Subcutaneous adipose tissue (tissue), 4 donors: ENCODE data around the gene MROH2B. TPM values are rescaled to one million over a fixed set of nuclear protein-coding genes. Genes with fewer than 3 reads are reported as not detected.

Source experiments
- small RNA-seq: library from RNA; depleted of rRNA; stranded (forward); fragments of <200 nt; gene quantifications from one replicate; pipeline ENCODE3, GENCODE V24; 2016
- total RNA-seq, 4 donors: library from RNA; depleted of rRNA; stranded (reverse); fragments of >200 nt; gene quantifications; one replicate each; pipeline ENCODE4 v1.1.0, GENCODE V29; 2016
- TF ChIP-seq, protein P1 (sequence below): fragments of 450-650 bp; IDR thresholded peaks from one replicate; pipeline ENCODE4 v1.5.1; 2016; ENCODE audit warnings: low read depth, mild to moderate bottlenecking, control low read depth, antibody characterized with exemption, moderate library complexity

Gene MROH2B
- total RNA-seq, 4 donors from 2014 or later: not detected

DNA sequence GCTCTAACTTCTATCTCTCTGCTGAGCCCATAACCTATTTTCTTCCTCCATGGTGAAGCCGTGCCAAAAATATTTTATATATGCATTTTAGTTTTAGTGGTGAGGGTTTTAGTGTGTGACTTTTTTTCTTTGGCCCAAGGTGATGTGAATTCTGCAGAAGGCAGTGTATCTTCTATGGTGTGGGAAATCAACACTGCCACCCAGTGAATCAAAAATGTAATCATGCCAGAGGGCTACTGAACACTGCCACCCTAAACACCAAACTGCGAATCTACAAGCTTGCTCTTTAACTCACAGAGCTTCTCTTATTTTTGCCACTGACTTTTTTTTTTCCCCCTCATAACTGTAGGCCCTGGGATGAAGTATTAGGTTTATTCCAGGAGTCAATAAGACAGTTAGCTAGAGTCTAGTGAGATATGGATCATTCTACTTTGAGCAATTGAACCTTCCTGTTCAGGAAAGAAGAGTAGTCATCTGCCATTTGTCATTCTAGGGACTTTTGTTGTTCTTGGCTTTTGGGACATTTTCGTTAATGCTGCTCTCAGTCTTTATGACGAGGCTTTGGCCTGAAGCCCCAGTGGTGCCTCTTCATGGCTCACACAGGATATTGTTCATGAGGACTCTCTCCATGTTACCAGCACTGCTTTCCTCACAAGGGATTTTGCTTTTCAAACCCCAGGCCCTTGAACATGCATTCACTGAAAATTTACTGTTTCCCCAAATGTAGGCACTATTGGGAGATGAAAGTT lies 108.8 kb downstream of the MROH2B start:
- TF ChIP-seq, protein P1, sequence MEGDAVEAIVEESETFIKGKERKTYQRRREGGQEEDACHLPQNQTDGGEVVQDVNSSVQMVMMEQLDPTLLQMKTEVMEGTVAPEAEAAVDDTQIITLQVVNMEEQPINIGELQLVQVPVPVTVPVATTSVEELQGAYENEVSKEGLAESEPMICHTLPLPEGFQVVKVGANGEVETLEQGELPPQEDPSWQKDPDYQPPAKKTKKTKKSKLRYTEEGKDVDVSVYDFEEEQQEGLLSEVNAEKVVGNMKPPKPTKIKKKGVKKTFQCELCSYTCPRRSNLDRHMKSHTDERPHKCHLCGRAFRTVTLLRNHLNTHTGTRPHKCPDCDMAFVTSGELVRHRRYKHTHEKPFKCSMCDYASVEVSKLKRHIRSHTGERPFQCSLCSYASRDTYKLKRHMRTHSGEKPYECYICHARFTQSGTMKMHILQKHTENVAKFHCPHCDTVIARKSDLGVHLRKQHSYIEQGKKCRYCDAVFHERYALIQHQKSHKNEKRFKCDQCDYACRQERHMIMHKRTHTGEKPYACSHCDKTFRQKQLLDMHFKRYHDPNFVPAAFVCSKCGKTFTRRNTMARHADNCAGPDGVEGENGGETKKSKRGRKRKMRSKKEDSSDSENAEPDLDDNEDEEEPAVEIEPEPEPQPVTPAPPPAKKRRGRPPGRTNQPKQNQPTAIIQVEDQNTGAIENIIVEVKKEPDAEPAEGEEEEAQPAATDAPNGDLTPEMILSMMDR: no peak

DNA sequence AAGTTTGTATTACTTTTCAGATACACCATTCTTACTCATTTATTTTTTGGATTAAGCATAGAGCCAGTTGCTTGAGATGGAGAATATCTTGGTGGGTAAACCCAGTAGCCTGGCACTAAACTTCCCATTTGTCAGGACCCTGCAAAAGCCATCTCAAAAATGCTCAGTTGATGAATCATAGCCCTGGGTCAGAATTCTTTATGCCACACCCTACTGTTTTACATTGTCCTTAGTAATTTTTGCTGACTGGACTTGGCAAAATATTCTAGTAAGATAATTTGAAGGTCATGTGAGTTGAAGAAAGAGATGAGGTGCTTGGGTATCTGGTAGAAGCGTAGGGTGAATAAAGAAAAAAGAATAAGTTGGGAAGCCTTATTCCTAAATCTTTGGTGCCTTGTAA lies 111.1 kb downstream of the MROH2B start:
- TF ChIP-seq, protein P1: no peak

DNA sequence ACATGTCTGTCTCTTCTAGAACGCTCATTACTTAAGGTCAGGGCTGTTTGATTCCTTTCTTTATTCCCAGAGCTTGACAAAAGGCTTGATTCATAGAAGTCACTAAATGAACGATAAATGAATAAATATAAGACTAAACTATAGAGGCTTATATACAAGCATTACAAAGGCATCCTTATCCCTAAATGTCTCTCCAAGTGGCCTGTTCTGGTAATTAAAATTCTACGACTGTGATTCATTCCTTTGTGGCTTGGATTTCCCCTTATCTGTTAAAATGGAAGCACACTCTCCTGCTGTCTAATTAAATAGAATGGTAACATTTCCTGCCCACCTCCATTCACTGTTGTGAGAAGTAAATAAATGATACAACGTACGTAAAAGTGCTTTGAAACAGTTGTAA lies 112.3 kb downstream of the MROH2B start:
- TF ChIP-seq, protein P1: no peak

DNA sequence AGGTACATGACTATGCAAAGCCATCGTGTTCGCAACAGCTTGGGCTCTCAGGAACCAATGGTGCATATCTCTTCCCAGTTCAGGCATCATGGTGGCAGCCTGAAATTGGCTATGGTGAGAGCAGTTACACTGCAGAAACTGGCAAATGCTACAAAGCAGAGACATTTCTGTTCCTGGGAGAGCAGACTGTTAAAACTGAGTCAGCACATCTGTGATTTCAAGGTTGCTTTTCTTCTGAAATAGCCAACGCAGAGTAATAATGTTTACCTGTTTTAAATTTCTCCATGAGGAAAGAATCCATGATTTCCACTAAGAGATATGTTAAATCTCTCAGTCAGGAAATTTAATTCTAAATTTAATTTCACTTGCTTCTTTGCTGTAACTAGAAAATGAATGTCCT lies 114.1 kb downstream of the MROH2B start:
- TF ChIP-seq, protein P1: no peak

DNA sequence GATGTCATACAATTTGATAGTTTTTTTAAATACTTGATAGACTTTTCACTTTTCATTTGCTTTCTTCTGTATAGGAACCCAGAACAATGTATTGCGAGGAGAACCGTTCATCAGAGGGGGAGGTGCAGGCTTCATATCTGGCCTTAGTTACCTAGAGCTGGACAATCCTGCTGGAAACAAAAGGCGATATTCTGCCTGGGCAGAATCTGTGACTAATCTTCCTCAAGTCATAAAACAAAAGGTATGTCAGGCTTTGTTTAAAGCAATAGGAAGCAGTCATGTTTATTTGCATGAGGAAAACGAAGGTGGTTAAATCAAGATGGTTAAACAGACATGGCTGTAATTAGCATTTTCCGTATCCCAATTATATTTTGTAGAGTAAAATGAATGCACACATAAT lies 115.8 kb downstream of the MROH2B start:
- TF ChIP-seq, protein P1: no peak

Small RNA genes lying within 50 kb of the gene (small RNA-seq; reads per million reads assigned to genes)
- not detected for gene AC114967.1

Other genes with a start within 250 kb of the MROH2B start
- 100 to 1,000 TPM in 3 of 4 donors, 10 to 100 TPM in 1; 70.5 to 243 (median 152) TPM for gene RPL37, start 236.1 kb downstream of the MROH2B start, total RNA-seq
- 10 to 100 TPM; 19.2 to 40.3 (median 31.0) TPM for gene CARD6, start 230.0 kb downstream of the MROH2B start, total RNA-seq
- gene C7, start 161.8 kb downstream of the MROH2B start, total RNA-seq: 100 to 1,000 TPM in 2 of 4 donors, 10 to 100 TPM in 2; 72.4 to 311 (median 113) TPM
- gene C6, start 142.2 kb upstream of the MROH2B start, total RNA-seq: 10 to 100 TPM in 3 of 4 donors, 1 to 10 TPM in 1; 9.8 to 58.8 (median 52.3) TPM